OCI-LY1 (cell line): ENCODE measurements around the gene PRKCB.

ENCODE experiments used
- EZH2 ChIP-seq: fragments of 200-600 bp; sonication (generic), shearing (Covaris generic); IDR thresholded peaks from 2 replicates; pipeline ENCODE4 v1.8.0; 2017; ENCODE audit warnings: borderline replicate concordance, mixed run types, mild to moderate bottlenecking, antibody characterized with exemption, low read length, moderate library complexity, mixed read lengths
- TF ChIP-seq, protein P1 (sequence below): fragments of 200-600 bp; sonication (generic), shearing (Covaris generic); IDR thresholded peaks from 2 replicates; pipeline ENCODE4 v1.5.1; 2017; ENCODE audit warnings: mild to moderate bottlenecking, antibody characterized with exemption, low read length, moderate library complexity, mixed read lengths

DNA sequence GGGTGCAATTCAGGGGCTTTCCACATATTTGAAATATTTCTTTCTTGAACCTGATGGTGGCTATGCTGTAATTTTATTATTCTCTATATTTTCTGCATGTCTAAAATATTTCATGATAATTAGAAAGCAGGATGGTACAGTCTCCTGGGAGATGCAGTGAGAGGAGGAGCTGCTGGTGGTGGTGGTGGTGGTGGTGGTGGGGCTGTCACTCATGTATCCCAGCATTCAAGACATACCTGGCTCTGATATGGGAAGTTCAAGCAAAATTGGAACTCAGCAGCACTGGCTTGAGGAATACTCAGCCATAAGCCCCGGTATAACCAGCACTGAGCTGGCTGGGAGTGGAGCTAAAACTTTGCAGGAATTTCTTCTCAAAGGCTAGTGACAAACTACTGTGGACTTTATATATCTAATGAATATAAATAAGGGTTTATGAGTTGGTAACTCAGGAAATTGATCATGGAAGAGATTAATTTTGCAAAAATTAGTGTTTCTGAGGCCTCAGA, 200.3 kb downstream of the PRKCB start:
- TF ChIP-seq, protein P1, sequence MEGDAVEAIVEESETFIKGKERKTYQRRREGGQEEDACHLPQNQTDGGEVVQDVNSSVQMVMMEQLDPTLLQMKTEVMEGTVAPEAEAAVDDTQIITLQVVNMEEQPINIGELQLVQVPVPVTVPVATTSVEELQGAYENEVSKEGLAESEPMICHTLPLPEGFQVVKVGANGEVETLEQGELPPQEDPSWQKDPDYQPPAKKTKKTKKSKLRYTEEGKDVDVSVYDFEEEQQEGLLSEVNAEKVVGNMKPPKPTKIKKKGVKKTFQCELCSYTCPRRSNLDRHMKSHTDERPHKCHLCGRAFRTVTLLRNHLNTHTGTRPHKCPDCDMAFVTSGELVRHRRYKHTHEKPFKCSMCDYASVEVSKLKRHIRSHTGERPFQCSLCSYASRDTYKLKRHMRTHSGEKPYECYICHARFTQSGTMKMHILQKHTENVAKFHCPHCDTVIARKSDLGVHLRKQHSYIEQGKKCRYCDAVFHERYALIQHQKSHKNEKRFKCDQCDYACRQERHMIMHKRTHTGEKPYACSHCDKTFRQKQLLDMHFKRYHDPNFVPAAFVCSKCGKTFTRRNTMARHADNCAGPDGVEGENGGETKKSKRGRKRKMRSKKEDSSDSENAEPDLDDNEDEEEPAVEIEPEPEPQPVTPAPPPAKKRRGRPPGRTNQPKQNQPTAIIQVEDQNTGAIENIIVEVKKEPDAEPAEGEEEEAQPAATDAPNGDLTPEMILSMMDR: no peak
- TF ChIP-seq EZH2: no peak
